HepG2 (cell line): ENCODE data around the gene ZFPL1. TPM values are rescaled to one million over a fixed set of nuclear protein-coding genes. Genes with fewer than 3 reads are reported as not detected.
A peak's percentile ranks its signal among the peaks of the same experiment; 100 is the strongest.

Source experiments
- CBX1 ChIP-seq: IDR thresholded peaks from one replicate; pipeline ENCODE4 v1.6.1; 2016; ENCODE audit warnings: antibody characterized with exemption, low read depth
- CBX5 ChIP-seq: sonication (generic); formaldehyde crosslinking; IDR thresholded peaks from 2 replicates; pipeline ENCODE4 v1.4.0; 2020; ENCODE audit warnings: missing genetic modification reagents, borderline replicate concordance
- ETV6 ChIP-seq: sonication (generic); formaldehyde crosslinking; conservative IDR thresholded peaks from 2 replicates; pipeline ENCODE4 v1.4.0; 2020; ENCODE audit warnings: missing genetic modification reagents
- FIP1L1 ChIP-seq: fragments of 200-400 bp; formaldehyde crosslinking; IDR thresholded peaks from 2 replicates; pipeline ENCODE4 v1.6.1; 2018; ENCODE audit warnings: low read depth, mild to moderate bottlenecking, low read length, moderate library complexity, borderline replicate concordance; ENCODE audit not compliant: insufficient read depth
- FOXP1 ChIP-seq, 2 experiments: fragments of 450-650 bp in 1 of 2; IDR thresholded peaks; 2 replicates each; pipeline ENCODE4 v1.6.1; 2017 to 2018; ENCODE audit warnings: antibody characterized with exemption in 1 of 2
- GATAD1 ChIP-seq: IDR thresholded peaks from 2 replicates; pipeline ENCODE4 v1.6.1; 2016; ENCODE audit warnings: missing genetic modification reagents, missing compliant biosample characterization
- HMG20B ChIP-seq: conservative IDR thresholded peaks from 2 replicates; pipeline ENCODE4 v1.6.1; 2016; ENCODE audit warnings: missing genetic modification reagents, missing compliant biosample characterization
- HNF1A ChIP-seq, 2 experiments: sonication (generic) in 1 of 2; formaldehyde crosslinking in 1 of 2; IDR thresholded peaks; 2 replicates each; pipeline versions ENCODE4 v1.4.0 to v1.6.1; 2016 to 2020; ENCODE audit warnings: borderline replicate concordance in 1 of 2, low read depth in 1 of 2, mild to moderate bottlenecking in 1 of 2, missing genetic modification reagents in 1 of 2
- HNRNPLL ChIP-seq: fragments of 200-400 bp; formaldehyde crosslinking; IDR thresholded peaks from 2 replicates; pipeline ENCODE4 v1.6.1; 2017; ENCODE audit warnings: mild to moderate bottlenecking, low read depth, low read length; ENCODE audit not compliant: poor library complexity, severe bottlenecking
- KDM5B ChIP-seq: sonication (generic); formaldehyde crosslinking; IDR thresholded peaks from 2 replicates; pipeline ENCODE4 v1.4.0; 2020; ENCODE audit warnings: missing genetic modification reagents, mild to moderate bottlenecking, borderline replicate concordance
- SRSF1 ChIP-seq: fragments of 200-400 bp; formaldehyde crosslinking; optimal IDR thresholded peaks from 2 replicates; pipeline ENCODE3; 2017; ENCODE audit warnings: mild to moderate bottlenecking, low read depth, low read length, moderate library complexity
- TCF7L2 ChIP-seq: IDR thresholded peaks from 2 replicates; pipeline ENCODE4 v1.6.1; 2011; ENCODE audit warnings: mild to moderate bottlenecking, low read depth, low read length, moderate library complexity
- XRCC5 ChIP-seq: fragments of 200-400 bp; formaldehyde crosslinking; optimal IDR thresholded peaks from 2 replicates; pipeline ENCODE3; 2017; ENCODE audit warnings: mild to moderate bottlenecking, low read length
- ZBTB20 ChIP-seq: sonication (generic); formaldehyde crosslinking; IDR thresholded peaks from 2 replicates; pipeline ENCODE4 v1.8.1; 2023; ENCODE audit warnings: missing genetic modification reagents, low read depth, mild to moderate bottlenecking, borderline replicate concordance
- ZFX ChIP-seq: sonication (generic); formaldehyde crosslinking; IDR thresholded peaks from 2 replicates; pipeline ENCODE4 v1.4.0; 2020; ENCODE audit warnings: mild to moderate bottlenecking, low read depth, missing genetic modification reagents, moderate library complexity
- ZKSCAN1 ChIP-seq: fragments of 150-350 bp; IDR thresholded peaks from 2 replicates; pipeline ENCODE4 v1.6.1; 2014; ENCODE audit warnings: low read length
- ZNF20 ChIP-seq: sonication (generic); formaldehyde crosslinking; IDR thresholded peaks from 2 replicates; pipeline ENCODE4 v1.4.0; 2020; ENCODE audit warnings: mild to moderate bottlenecking, moderate library complexity, missing genetic modification reagents
- ZNF296 ChIP-seq: sonication (generic); formaldehyde crosslinking; conservative IDR thresholded peaks from 2 replicates; pipeline ENCODE4 v1.5.0; 2020; ENCODE audit warnings: mild to moderate bottlenecking, missing genetic modification reagents
- ZNF761 ChIP-seq: sonication (generic); formaldehyde crosslinking; conservative IDR thresholded peaks from 2 replicates; pipeline ENCODE4 v1.4.0; 2020; ENCODE audit warnings: mild to moderate bottlenecking, missing genetic modification reagents
- ZNF773 ChIP-seq: sonication (generic); formaldehyde crosslinking; IDR thresholded peaks from 2 replicates; pipeline ENCODE4 v1.4.0; 2020; ENCODE audit warnings: missing genetic modification reagents, borderline replicate concordance
- ZNF781 ChIP-seq: sonication (generic); formaldehyde crosslinking; IDR thresholded peaks from 2 replicates; pipeline ENCODE4 v1.5.1; 2020; ENCODE audit warnings: borderline replicate concordance, mild to moderate bottlenecking, missing genetic modification reagents; ENCODE audit errors: not compliant biosample characterization
- ZNF878 ChIP-seq: sonication (generic); formaldehyde crosslinking; IDR thresholded peaks from 2 replicates; pipeline ENCODE4 v1.8.1; 2023; ENCODE audit warnings: mild to moderate bottlenecking, missing genetic modification reagents, moderate library complexity
- polyA plus RNA-seq, 8 experiments: library from polyadenylated mRNA; depleted of rRNA in 3 of 8; stranded (reverse) in 7 of 8; unstranded in 1 of 8; fragments of >200 nt; fragmentation: Illumina TruSeq in 4 of 8; extraction: Trizol in 4 of 8; gene quantifications; 2 replicates each; pipeline versions ENCODE4 v1.2.1 to v1.2.3, GENCODE V29; 2011 to 2016; ENCODE audit warnings: low read depth in 4 of 8, missing spikeins in 1 of 8, mixed read lengths in 1 of 8; ENCODE audit not compliant: insufficient read depth in 1 of 8
- total RNA-seq, 5 experiments: library from RNA; depleted of rRNA; stranded (reverse); fragments of >200 nt; fragmentation: Illumina TruSeq; extraction: Trizol; gene quantifications; 2 replicates each; pipeline ENCODE4 v1.2.3, GENCODE V29; 2016; ENCODE audit warnings: low read depth in 1 of 5
- TF ChIP-seq, protein P1 (sequence below): sonication (generic); formaldehyde crosslinking; IDR thresholded peaks from 2 replicates; pipeline ENCODE4 v1.8.0; 2022; ENCODE audit warnings: missing genetic modification reagents, mild to moderate bottlenecking, inconsistent platforms, borderline replicate concordance

Gene ZFPL1
- total and polyA plus RNA-seq, 2 of the 13 experiments (the other 11 are each of a cell fraction or from before 2014, with no cell fraction given) = 32.2 to 56.0 TPM

DNA sequence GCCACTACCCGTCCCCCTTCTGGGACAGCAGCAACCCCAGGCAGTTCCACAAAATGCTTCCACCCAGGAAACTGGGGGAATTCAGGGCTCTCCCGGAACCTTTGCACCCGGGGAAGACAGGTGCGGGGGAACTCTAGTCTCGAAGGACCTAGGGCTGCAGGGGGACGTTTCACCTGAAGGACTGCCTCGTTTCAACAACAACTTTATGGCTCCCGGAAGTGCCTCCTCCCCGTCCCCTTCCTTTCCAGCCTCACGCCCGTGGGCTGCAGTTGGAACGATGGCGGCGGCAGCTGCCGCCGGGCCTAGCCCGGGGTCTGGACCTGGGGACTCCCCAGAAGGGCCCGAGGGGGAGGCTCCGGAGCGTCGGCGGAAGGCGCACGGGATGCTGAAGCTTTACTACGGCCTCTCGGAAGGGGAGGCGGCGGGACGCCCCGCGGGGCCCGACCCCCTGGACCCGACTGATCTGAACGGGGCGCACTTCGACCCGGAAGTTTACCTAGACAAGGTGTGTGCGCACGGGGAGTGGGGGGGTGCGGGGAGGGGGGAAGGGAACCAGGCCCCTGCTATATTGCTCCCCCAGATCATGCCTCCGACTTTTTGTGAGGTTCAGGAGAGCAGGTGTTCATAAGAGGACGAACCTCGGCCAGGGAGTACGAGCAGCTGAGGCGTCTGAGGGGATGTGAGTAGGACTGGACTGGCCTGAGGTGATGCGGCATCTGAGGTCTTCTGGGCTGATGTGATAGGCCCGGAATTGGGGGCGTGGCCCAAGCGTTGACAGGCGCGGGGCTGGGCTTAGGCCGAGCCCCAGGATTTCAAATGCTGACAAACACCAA is 12.2 kb downstream of the ZFPL1 start, which contains the start of gene VPS51 (continued):
- TF ChIP-seq SRSF1 (no peak), KDM5B (CRISPR knock-in tag) (peak; percentile 74; the same call in 1 of the 2 replicates), ZBTB20 (no peak), XRCC5 (peak; percentile 99), ZNF878 (peak; percentile 61), ZKSCAN1 (peak; percentile 94), HMG20B (CRISPR knock-in tag) (peak; percentile 47; the same call in 1 of the 2 replicates), ZNF20 (CRISPR knock-in tag) (no peak), CBX5 (CRISPR knock-in tag) (peak; percentile 82; the same call in 1 of the 2 replicates), ZNF761 (no peak; the same call in 1 of the 2 replicates), FOXP1 (IDR thresholded peaks at IDR 0.05) (no peak), FOXP1 (CRISPR knock-in tag; IDR thresholded peaks at IDR 0.05) (peak; percentile 54; the same call in 1 of the 2 replicates), FIP1L1 (no peak), ZNF296 (CRISPR knock-in tag) (no peak), TCF7L2 (no peak), ZNF773 (CRISPR knock-in tag) (no peak), GATAD1 (peak; percentile 97), HNF1A (IDR thresholded peaks at IDR 0.05; ENCODE audit: low read depth) (0 out of 2 replicates have a peak, but pooled peaks have one; percentile 68), HNF1A (CRISPR knock-in tag; IDR thresholded peaks at IDR 0.05; ENCODE audit: borderline replicate concordance) (peak; percentile 82; the same call in 1 of the 2 replicates), ETV6 (CRISPR knock-in tag) (peak; percentile 52; the same call in 1 of the 2 replicates), ZNF781 (CRISPR knock-in tag) (peak; percentile 67), CBX1 (peak; percentile 97), ZFX (CRISPR knock-in tag) (peak; percentile 94), HNRNPLL (peak; percentile 33)
- TF ChIP-seq, protein P1, sequence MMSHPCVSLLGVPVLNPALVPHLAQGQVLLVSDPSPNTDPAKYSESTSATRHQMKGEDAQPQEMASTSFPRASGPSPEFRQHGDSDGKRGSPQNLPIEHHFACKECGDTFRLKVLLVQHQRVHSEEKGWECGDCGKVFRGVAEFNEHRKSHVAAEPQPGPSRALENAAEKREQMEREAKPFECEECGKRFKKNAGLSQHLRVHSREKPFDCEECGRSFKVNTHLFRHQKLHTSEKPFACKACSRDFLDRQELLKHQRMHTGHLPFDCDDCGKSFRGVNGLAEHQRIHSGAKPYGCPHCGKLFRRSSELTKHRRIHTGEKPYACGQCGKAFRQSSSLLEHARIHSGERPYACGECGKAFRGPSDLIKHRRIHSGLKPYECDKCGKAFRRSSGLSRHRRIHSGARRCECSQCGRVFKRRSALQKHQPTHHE (CRISPR knock-in tag) = peak; percentile 54; the same call in 1 of the 2 replicates
